Loucy (cell line): Measurements from ENCODE around the gene AKAIN1.

ENCODE experiments used
- H2AFZ ChIP-seq: fragments of 200-600 bp; sonication (generic); 2 replicates; pipeline ENCODE4 v1.6.0; 2016; ENCODE audit warnings: antibody characterized with exemption, mild to moderate bottlenecking, low read length, moderate library complexity
- H3F3A ChIP-seq: fragments of 200-600 bp; 2 replicates; pipeline ENCODE4 v1.6.0; 2016; ENCODE audit warnings: antibody characterized with exemption, low read depth, mild to moderate bottlenecking
- H3K27me3 ChIP-seq: fragments of 200-600 bp; sonication (generic); 2 replicates; pipeline ENCODE4 v1.6.1; 2014; ENCODE audit warnings: low read length, mild to moderate bottlenecking; ENCODE audit not compliant: insufficient read depth, poor library complexity, severe bottlenecking
- H3K36me3 ChIP-seq: fragments of 200-600 bp; sonication (generic); 2 replicates; pipeline ENCODE4 v1.6.1; 2016; ENCODE audit warnings: low read length; ENCODE audit not compliant: insufficient read depth
- H3K4me1 ChIP-seq: fragments of 200-600 bp; sonication (generic); 2 replicates; pipeline ENCODE4 v1.5.1; 2014; ENCODE audit warnings: low read length, mild to moderate bottlenecking; ENCODE audit not compliant: insufficient read depth, poor library complexity, severe bottlenecking
- H3K4me2 ChIP-seq: fragments of 200-600 bp; sonication (generic); 2 replicates; pipeline ENCODE4 v1.6.0; 2014; ENCODE audit warnings: antibody characterized with exemption, low read length, low read depth, mild to moderate bottlenecking; ENCODE audit not compliant: poor library complexity, severe bottlenecking
- H3K4me3 ChIP-seq: fragments of 200-600 bp; sonication (generic); 2 replicates; pipeline ENCODE4 v1.5.1; 2014; ENCODE audit warnings: low read length, mild to moderate bottlenecking, mixed read lengths; ENCODE audit not compliant: poor library complexity, severe bottlenecking
- H3K79me2 ChIP-seq: fragments of 200-600 bp; sonication (generic); 2 replicates; pipeline ENCODE4 v1.6.1; 2014; ENCODE audit warnings: low read length; ENCODE audit not compliant: insufficient read depth
- H3K9ac ChIP-seq: fragments of 200-600 bp; sonication (generic); 2 replicates; pipeline ENCODE4 v1.6.0; 2014; ENCODE audit warnings: mild to moderate bottlenecking, low read depth, low read length, moderate library complexity; ENCODE audit not compliant: poor library complexity, severe bottlenecking
- H3K9me2 ChIP-seq: fragments of 200-600 bp; sonication (generic); replicated peaks from 2 replicates; pipeline ENCODE4 v1.6.1; 2016; ENCODE audit warnings: low read depth, low read length, mixed read lengths
- H3K9me3 ChIP-seq: fragments of 200-600 bp; sonication (generic); 2 replicates; pipeline ENCODE4 v1.6.1; 2014; ENCODE audit warnings: mild to moderate bottlenecking, antibody characterized with exemption, low read length, low read depth; ENCODE audit not compliant: insufficient read depth
- H4K20me1 ChIP-seq: fragments of 200-600 bp; sonication (generic); 2 replicates; pipeline ENCODE4 v1.6.0; 2014; ENCODE audit warnings: antibody characterized with exemption, low read length, mild to moderate bottlenecking; ENCODE audit not compliant: insufficient read depth, poor library complexity, severe bottlenecking
- CTCF ChIP-seq: fragments of 200-600 bp; sonication (generic); conservative IDR thresholded peaks from 2 replicates; pipeline ENCODE4 v1.5.1; 2014; ENCODE audit warnings: mild to moderate bottlenecking, antibody characterized with exemption, low read length
- EZH2phosphoT487 ChIP-seq: fragments of 200-600 bp; IDR thresholded peaks from 2 replicates; pipeline ENCODE4 v1.6.1; 2018; ENCODE audit warnings: antibody characterized with exemption, mild to moderate bottlenecking, moderate library complexity, borderline replicate concordance

Gene AKAIN1

DNA sequence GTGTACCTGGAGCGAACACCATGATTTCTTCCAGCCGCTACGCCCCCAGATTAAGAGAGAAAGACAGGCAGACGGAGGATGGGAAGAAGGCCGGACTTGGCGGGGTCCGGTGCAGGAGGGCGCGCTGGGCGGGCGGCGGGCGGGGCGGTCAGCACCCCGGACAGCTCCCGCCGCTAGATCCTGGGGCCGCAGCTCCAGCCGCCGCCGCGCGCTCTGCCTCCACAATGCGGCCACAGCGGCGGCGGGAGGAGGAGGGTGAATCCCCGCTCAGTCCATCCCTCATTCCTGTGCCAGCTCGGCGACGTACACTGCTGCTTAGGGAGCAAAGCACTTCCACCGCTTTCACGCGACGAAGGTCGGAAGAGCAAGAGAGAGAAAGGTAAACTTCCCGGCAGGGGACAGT lies at the start of gene AKAIN1:
Gene AKAIN1 (minus strand): TSS at position 226 of the 403 bp plus-strand sequence. CDS start 204 bp downstream, at position 22.
- H2AFZ ChIP-seq = no peak within 1 kb of the TSS
- H3K9ac ChIP-seq = no peak within 1 kb of the TSS
- no peak within 1 kb of the TSS for H3K4me2 ChIP-seq
- TF ChIP-seq EZH2phosphoT487 = no peak
- TF ChIP-seq CTCF = no peak
- H3K36me3 ChIP-seq = no peaks in the 10 kb centered on the region
- no peaks in the 10 kb centered on the region for H3K27me3 ChIP-seq
- no peaks in the 10 kb centered on the region for H3K4me1 ChIP-seq
- H4K20me1 ChIP-seq = no peaks in the 10 kb centered on the region
- H3K79me2 ChIP-seq = no peaks in the 10 kb centered on the region
- no peaks in the 10 kb centered on the region for H3K9me2 ChIP-seq
- H3F3A ChIP-seq = no peaks in the 10 kb centered on the region
- H3K9me3 ChIP-seq = no peaks in the 10 kb centered on the region; the same call in 1 of the 2 replicates
- H3K4me3 ChIP-seq = no peak within 1 kb of the TSS

DNA sequence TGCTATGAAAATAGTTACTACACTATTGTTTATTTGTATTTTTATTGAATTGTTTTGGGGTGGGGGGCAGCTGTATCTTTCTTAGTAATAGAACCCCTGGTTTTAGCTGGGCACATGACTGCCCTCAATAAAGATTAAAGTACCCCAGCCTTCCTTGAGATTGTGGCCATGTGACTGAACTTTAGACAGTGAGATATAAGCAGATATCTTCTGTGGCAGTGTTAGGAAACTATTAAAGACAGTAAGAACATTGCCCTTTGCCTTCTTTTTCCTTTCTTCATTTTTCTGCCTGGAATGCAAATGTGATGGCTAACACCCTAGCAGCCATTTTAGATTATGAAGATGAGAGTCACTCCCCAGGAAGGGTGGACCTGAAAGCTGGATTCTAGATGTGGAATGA lies 47.9 kb upstream of the AKAIN1 start:
- Histone ChIP-seq H3F3A (no peaks in the 10 kb centered on the region), H3K4me3 (no peak overlapping the region), H3K9me3 (no peaks in the 10 kb centered on the region), H2AFZ (no peak overlapping the region), H3K79me2 (no peaks in the 10 kb centered on the region), H4K20me1 (no peaks in the 10 kb centered on the region), H3K9ac (no peak overlapping the region), H3K9me2 (no peaks in the 10 kb centered on the region), H3K36me3 (no peaks in the 10 kb centered on the region), H3K4me2 (no peak overlapping the region), H3K27me3 (no peaks in the 10 kb centered on the region), H3K4me1 (no peaks in the 10 kb centered on the region)
- no peak for TF ChIP-seq CTCF
- TF ChIP-seq EZH2phosphoT487 = no peak

DNA sequence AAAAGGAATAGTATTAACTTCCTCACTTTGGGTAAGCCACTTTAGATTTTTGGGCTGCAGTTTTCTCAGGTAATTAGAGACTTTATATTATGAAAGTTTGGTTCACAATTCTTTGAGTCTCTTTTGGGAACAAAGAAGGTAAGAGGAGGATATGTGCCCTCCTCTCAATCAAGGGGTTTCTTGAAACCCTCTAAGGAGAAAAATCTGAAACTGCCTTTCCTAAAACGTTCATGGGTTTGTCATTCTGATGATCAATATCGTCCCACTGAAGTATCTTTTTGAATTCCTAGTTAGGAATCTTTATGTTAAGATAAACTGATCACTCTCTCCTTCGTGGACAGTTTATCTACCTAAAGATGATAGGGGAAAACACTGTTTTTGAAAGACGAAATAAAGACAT lies 42.4 kb upstream of the AKAIN1 start:
- Histone ChIP-seq H3K9me3 (no peaks in the 10 kb centered on the region), H3K79me2 (no peaks in the 10 kb centered on the region), H3K9me2 (no peaks in the 10 kb centered on the region), H3F3A (no peaks in the 10 kb centered on the region), H3K4me3 (no peak overlapping the region), H3K4me2 (peak overlapping the region; percentile 77), H4K20me1 (no peaks in the 10 kb centered on the region), H3K9ac (no peak overlapping the region), H3K36me3 (no peaks in the 10 kb centered on the region), H3K4me1 (no peaks in the 10 kb centered on the region), H3K27me3 (peaks cover 8% of the 10 kb centered on the region), H2AFZ (no peak overlapping the region)
- TF ChIP-seq CTCF (no peak), EZH2phosphoT487 (no peak)
